LNCaP clone FGC (cell line): ENCODE data around the gene GDPD1.

Experiments
- DNase-seq: peaks from one replicate; pipeline ENCODE4 v3.0.0-alpha.2; 2011; ENCODE audit warnings: low read depth
- H3K4me3 ChIP-seq: 2 replicates; pipeline ENCODE4 v1.5.1; 2011; ENCODE audit warnings: mild to moderate bottlenecking, low read depth, low read length, control low read depth
- TF ChIP-seq, protein P1 (sequence below): IDR thresholded peaks from 2 replicates; pipeline ENCODE4 v1.5.1; 2012; ENCODE audit warnings: mild to moderate bottlenecking; ENCODE audit not compliant: control insufficient read depth, insufficient read depth; ENCODE audit errors: extremely low read depth

GDPD1 gene

DNA sequence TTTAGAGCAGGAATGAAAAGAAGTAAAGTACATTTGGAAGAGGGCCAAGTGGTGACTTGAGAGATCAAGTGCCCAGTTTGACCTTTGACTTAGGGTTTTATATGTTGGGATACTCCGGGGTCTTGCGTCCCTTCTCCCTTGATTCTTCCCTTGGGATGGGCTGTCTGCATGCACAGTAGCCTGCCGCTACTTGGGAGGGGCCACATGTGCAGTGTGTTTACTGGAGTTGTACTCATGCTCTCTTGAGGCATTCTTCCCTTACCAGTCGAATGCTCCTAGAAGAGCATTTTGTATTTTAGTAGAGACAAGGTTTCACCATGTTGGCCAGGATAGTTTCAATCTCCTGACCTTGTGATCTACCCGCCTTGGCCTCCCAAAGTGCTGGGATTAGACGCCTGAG lies 23.8 kb downstream of the GDPD1 start:
- no peak for DNase-seq
- no peak overlapping the region for H3K4me3 ChIP-seq
- TF ChIP-seq, protein P1, sequence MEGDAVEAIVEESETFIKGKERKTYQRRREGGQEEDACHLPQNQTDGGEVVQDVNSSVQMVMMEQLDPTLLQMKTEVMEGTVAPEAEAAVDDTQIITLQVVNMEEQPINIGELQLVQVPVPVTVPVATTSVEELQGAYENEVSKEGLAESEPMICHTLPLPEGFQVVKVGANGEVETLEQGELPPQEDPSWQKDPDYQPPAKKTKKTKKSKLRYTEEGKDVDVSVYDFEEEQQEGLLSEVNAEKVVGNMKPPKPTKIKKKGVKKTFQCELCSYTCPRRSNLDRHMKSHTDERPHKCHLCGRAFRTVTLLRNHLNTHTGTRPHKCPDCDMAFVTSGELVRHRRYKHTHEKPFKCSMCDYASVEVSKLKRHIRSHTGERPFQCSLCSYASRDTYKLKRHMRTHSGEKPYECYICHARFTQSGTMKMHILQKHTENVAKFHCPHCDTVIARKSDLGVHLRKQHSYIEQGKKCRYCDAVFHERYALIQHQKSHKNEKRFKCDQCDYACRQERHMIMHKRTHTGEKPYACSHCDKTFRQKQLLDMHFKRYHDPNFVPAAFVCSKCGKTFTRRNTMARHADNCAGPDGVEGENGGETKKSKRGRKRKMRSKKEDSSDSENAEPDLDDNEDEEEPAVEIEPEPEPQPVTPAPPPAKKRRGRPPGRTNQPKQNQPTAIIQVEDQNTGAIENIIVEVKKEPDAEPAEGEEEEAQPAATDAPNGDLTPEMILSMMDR: no peak

DNA sequence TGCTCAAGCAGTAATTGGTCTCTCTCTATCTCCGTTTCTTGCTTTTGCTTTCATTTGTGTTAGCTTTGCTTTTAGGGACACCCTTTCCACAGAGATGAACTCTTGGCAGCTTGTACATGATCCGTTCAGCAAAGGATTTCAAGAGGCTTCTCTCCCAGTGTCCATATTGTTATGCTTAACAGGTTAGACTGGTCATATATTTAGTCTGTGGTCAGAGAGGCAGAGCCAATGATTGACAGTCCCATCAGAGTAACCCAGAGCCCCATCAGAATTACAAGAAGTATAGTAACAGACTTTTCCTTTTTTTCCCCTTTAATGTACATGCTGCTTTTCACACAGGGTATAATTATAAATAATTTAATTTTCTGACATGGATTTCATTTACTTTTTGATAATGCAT lies 34.4 kb downstream of the GDPD1 start:
- DNase-seq: peak; percentile 38
- TF ChIP-seq, protein P1: no peak
- H3K4me3 ChIP-seq: no peak overlapping the region

DNA sequence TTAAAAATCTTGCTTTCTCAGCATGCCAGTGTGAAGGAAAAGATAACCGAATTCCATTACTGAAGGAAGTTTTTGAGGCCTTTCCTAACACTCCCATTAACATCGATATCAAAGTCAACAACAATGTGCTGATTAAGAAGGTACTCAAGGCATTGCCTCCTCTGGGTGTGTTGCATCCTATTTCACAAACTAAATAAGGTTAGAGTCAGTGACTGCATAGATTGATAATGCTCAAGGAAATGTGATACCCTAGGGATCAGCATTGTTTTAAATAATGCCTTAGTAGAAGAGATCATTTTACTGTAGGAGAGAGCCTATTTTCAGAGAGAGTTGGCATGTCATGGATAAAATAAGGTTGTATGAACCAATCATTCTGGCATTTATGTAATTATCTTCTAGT lies 36.8 kb downstream of the GDPD1 start:
- TF ChIP-seq, protein P1: no peak
- DNase-seq: no peak
- H3K4me3 ChIP-seq: no peak overlapping the region

DNA sequence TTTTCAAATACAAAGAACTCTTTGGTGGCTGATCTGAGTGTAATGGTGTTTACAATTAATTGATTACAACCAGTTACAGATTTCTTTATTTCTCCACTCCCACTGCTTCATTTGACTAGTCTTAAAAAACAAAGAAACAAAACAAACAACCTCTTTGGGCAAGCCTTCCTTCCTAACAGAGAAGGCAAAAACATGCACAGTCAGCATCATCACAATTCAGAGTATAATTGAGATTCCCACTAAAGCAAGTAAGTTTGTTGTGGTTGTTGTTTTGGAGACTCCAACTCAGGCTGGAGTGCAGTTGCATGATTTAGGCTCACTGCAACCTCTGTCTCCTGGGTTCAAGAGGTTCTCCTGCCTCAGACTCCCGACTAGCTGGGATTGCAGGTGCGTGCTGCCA lies 40.4 kb downstream of the GDPD1 start:
- TF ChIP-seq, protein P1: no peak
- no peak overlapping the region for H3K4me3 ChIP-seq
- no peak for DNase-seq

DNA sequence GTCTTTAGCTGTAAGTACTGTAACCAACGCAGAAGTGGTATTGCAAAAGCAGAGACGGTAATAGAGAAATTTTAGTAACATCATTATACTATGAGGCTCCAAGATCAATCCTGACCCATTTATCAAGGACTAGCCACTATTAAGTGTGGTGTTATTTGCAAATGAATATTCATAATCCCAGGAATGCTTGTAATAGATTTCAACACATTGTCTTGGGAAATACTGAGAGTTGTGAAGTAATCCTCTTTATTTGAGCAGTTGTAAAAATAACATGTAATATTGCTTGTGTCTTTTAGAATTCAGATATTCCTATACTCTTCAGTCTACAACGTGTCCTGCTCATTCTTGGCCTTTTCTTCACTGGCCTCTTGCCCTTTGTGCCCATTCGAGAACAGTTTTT lies 46.4 kb downstream of the GDPD1 start:
- H3K4me3 ChIP-seq: no peak overlapping the region
- TF ChIP-seq, protein P1: no peak
- DNase-seq: no peak

DNA sequence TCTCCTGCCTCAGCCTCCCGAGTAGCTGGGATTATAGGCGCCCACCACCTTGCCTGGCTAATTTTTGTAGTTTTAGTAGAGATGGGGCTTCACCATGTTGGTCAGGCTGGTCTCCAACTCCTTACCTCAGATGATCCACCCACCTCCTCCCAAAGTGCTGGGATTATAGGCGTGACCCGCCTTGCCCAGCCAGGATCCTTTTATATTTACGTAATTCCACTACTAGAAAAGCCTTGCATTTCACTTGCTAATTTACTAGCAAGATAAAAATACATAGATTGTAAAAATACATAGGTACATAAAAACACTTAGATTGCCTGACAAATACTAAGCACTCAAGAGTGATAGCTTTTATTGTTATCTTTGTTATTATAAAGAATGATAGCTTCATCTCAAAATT lies 47.5 kb downstream of the GDPD1 start:
- H3K4me3 ChIP-seq: no peak overlapping the region
- no peak for DNase-seq
- TF ChIP-seq, protein P1: no peak

DNA sequence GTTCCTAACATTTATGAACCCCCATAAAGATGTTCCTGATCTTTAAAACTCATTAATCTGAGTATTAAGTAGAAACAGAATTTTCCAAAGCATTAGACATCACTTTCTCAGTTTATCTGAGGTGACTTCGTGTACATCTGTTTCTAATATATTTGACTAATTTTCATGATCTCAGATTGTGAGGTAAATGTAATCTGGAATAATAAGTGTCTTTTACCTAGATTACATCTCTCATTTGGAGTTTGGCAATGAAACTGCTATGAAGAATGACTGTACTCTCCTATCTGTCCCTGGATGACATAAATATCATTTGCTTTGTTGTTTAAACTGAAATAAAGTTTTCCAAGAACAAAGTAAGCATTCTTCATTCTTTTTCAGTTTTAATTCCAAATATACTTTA lies 55.3 kb downstream of the GDPD1 start:
- TF ChIP-seq, protein P1: no peak
- no peak overlapping the region for H3K4me3 ChIP-seq
- DNase-seq: no peak
